Measurements from ENCODE around the gene BIK.
"Not testable (repeated sequence)": the region's sequence is repeated elsewhere in the genome, so short reads cannot be mapped to it uniquely, and the experiment has no call there.

Gene BIK, protein sequence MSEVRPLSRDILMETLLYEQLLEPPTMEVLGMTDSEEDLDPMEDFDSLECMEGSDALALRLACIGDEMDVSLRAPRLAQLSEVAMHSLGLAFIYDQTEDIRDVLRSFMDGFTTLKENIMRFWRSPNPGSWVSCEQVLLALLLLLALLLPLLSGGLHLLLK

DNA sequence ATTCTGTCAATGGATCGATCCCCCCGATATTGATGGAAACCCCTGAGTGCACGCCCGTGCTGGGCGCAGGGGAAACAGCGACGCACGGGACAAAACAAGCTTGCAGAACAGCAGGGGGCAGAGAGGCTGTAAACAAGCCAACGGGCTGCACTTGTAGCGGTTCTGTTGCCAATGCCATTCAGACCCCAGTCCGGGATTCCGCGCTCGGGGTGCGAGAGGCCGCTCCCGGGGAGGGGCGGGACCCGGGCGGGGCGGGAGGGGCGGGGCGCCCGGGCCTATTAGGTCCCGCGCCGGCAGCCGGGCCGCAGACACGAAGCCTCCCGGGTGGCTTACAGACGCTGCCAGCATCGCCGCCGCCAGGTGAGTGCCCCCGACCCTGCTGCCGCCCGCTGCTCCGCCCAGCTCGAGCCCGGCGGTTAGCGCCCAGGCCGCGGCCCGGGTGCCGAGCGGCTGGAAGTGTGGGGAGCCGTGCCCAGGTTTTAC lies at the start of gene BIK:
Gene BIK, plus strand, starts transcription at position 307 of the 483 bp plus-strand sequence. CDS start 13,273 bp downstream, outside the sequence.
- DNase-seq (ENCODE audit: low spot score) = peak; percentile 83

DNA sequence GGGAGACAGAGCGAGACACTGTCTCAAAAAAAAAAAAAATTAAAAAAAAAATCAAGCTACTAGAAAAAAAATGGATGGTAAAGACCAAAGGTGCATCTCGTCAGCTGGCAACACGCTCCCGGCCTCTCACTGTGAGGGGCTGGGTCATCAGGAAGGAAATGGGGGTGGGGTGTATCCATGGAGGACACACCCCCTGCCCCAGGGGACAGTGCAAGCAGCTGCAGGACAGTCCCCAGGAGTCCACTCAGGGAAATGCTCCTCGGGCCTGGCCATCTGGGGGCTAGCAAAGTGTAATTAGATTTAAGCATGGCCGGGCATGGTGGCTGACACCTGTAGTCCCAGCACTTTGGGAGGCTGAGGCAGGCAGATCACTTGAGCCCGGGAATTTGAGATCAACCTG lies 44.4 kb upstream of the BIK start:
- no peak for DNase-seq (ENCODE audit: low spot score)

DNA sequence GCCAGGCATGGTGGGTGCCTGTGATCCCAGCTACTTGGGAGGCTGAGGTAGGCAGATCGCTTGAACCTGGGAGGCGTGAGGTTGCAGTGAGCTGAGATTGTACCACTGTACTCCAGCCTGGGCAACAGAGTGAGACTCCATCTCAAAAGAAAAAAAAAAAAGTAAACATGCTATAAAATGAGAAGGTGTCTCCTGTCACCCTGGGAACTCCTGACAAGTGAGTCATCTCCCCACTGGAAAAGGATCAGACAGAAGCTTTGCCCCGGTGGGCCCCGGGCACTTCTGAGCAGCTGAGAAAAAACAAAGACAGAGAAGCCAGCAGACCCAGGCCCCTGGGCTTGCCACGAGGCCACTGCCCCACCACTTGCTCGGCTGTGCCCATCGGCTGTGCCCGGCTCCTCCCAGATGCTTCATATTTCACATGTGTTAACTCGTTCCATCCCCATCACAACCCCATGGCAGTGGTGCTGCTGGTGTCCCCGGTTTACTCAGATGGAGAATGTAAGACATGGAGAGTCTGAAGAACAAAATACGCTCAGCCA lies 43.6 kb upstream of the BIK start:
- no peak for DNase-seq (ENCODE audit: low spot score)

DNA sequence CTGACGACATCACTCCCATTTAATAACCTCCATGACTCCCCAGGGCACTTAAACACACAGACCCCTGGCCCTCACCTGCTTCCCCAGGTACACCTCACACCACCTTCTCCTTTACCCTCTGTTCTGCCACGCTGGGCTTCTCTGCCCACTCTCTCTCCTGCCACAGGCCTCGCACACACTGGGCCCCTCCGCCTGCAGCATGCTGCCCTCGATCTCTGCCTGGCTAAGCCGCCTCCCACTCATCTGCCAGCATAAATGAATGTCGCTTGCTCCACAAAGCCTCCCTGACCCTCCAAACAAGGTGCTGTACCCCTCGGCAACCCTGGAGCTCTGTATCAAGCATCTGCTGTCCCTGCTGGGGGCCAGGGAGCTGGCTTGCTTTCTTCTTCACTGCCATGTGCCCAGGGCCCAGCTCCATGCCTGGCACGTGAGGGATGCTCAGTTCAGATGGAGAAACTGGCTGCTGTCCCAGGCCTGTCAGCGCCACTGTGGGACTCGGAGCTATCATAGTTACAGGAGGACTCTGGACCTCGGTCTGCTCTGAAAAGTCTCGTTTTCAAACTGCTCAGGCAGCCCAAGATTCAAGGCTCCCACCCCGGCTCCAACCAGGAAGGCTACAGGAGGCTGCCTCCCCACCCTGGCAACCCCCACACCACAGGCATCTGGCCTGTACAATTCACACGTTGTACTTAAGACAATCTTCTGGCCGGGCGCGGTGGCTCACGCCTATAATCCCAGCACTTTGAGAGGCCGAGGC lies 33.3 kb upstream of the BIK start:
- no peak for DNase-seq (ENCODE audit: low spot score)

DNA sequence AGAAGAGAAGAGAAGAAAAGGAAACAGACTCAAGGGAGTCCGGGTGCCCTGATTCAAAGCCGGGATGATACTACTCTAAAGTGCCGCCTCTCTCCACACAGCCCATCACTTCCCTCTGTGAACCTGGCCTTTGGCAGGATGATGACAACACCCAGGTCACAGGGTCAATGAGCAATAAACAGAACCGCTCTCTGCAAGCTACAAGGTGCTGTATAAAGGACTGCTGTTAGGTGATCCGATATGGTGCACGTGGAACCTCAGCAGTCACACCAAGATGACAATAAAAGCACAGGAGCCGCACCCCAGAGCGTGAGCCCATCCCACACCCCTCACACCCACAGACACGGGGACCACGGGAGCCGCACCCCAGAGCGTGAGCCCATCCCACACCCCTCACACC lies 32.0 kb upstream of the BIK start:
- DNase-seq (ENCODE audit: low spot score) = no peak

DNA sequence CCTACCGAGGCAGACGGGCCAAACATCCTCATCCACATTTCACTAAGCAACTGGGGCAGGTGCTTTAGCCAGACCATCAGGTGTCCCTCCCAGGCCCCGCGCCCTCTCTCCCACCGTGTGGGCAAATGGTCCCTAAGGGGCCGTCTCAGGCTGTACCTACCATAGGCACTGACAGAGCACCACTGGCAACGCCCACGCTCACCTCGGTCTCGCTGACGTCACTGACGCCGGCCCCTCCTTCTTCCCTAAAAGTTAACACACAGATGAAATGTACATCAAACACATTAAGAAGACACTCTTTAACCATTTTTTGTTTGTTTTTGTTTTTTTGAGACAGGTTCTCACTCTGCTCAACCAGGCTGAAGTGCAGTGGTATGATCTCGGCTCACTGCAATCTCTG lies 30.8 kb upstream of the BIK start:
- DNase-seq (ENCODE audit: low spot score) = no peak

DNA sequence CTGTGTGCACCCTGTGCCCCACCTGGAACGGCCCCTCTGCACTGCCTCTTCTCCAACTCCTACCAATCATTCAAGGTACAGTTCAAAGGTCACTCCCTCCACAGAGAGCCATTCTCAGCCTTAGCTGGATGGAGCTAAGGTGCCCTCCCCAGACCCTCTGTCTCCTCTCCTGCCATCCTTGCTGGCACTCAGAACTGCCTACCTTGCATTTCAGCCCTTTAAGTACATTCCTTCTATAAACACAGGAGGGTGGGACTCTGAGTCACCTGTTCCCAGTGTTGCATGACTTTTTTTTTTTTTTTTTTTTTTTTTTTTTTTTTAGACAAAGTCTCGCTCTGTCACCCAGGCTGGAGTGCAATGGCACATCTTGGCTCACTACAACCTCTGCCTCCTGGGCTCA lies 29.9 kb upstream of the BIK start:
- no peak for DNase-seq (ENCODE audit: low spot score)

DNA sequence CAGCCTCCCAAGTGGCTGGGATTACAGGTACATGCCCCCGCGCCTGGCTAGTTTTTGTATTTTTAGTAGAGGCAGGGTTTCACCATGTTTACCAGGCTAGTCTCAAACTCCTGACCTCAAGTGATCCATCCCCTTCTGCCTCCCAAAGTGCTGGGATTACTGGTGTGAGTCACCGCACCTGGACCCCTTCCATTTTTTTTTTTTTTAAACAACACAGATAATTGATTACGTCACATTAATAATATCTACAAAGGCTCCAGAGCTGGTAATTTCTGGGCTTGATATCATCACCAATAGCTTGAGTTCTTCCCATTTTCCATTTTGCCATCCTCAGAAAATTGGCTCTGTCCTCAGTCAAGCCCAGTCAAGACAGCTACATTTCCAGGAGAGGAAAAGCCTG lies 28.6 kb upstream of the BIK start:
- DNase-seq (ENCODE audit: low spot score) = no peak

DNA sequence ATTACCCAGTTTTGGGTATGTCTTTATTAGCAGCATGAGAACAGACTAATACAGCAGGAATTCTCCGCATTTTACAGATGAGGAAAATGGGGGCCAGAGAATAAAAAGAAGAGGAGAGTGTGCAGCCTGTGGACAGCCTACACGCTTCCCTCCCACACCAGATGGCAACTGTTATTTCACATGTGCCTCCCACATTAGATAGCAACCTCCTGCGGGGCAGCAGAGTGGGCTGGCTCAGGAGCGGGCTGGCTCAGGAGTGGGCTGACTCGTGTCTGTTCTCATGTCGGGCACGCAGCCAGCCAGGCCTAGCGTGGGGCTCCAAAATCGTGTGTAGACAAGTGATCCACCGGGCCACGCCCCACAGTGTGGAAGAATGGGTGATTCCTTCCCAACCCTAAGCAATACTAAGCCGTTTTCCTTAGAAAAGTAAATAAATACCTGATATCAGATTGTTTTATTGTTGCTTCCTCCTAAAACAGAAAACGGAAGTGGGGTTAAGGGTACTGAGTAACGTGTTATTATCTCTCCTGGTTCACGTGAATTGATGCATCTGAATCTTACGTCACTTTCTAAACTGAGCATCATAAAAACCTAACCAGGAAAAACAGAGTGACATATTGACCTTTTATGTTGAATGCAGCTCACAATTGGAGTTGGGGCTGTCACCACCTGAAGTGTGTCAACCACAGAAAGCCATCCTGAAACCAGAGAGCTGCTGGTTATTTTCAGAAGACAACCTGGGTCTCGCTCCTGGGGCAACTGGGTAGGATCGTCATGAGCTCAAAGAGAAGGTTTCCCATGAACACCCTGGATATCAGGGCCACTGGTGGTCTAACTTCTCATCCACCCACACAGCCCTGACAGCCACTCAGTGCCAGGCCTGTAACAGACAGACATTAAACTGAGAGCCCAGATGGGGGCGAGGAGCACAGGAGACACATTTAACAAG lies 24.6 kb upstream of the BIK start:
- DNase-seq (ENCODE audit: low spot score) = no peak

DNA sequence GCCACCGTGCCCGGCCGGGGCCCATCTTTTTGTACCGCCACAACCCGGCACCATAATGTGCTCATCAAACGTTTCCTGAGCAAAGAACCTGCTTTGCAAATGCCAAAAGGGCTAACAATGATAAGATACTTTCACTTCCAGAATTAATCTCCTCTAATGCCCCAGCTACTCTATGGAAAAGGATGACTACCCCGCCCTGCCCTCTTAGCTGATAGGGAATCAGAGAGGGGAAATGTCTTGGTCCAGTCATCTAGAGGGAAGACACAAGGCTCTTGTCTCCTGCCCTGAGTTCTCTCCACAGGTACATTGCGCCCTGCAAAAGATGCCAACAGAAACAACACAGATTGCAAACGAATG lies 21.9 kb upstream of the BIK start:
- DNase-seq (ENCODE audit: low spot score) = no peak

DNA sequence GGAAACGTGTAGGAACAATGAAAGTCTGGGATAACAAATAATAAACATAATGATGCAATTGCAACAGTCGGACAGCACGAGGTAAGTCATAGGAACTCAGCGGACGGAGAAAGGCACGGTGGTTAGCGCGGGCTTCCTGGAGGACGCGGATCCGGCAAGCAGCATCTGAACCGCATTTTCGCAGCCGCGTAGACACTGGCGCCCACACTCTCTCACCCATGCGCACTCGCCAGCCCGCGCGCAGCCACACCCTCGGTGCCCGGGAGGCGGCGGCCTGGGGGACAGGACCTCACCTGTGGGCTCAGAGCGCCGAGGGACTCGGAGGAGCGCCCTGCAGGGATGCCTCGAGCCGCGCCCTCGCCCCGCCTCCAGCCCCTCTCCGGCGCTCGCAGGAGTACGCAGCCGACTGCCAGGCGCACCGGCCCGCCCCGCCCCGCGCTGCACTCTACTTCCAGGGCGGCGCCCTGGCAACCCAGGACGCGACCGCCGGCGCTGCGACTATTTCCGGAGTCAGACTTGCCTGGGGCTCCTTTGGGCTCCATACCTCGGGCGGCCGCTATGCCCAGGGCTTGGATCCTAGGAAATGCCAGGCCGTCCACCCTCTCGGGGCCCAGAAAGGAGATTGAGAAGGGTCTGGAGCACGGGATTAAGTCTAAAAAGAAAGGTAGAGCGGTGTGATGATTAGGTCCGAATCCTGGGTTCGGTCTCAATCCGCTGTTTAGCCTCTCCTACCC lies 21.4 kb upstream of the BIK start, which contains the start of gene TTLL1:
Gene TTLL1, minus strand, starts transcription at position 408 of the 734 bp plus-strand sequence. CDS start 13,805 bp downstream, outside the sequence.
- peak; percentile 99 for DNase-seq (ENCODE audit: low spot score)

DNA sequence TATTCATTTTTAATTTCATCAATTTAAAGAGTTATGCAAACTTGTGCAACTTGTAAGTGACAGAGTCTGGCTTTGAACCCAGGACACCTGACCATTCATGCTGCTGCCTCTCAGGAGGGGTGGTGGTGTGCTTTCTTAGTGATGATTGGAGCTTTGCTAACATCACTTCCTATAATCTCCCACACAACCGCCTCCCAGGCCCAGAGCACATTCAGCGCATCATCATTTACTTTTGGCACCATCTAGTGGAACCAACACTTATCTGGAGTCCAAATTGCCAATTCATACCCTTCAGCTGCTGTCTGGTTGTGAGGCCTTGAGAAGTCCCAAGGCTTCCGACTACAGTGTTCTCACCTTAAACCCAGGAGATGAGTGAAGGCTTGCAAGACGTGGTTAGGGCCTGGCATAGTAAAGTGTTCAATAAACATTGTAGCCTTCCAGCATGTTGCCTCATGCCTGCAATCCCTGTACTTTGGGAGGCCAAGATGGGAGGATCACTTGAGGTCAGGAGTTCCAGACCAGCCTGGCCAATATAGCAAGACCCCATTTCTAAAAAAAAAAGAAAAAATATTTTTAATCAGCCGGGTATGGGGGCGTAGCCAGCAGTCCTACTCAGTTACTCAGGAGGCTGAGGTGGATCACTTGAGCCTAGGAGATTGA lies 20.3 kb upstream of the BIK start:
- no peak for DNase-seq (ENCODE audit: low spot score)

DNA sequence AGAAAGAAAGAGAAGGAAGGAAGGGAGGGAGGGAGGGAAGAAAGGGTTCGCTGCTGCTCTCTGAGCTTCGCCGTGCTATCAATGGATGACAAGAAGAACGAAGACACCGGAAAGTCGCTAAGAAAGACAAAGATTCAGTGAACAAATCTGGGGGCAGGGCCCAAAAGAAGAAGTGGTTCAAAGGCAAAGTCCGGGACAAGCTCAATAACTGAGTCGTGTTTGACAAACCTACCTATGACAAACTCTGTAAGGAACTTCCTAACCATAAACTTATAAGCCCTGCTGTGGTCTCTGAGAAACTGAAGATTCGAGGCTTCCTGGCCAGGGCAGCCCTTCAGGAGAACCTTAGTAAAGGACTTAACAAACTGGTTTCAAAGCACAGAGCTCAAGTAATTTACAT lies 18.5 kb upstream of the BIK start:
- DNase-seq (ENCODE audit: low spot score) = no peak

DNA sequence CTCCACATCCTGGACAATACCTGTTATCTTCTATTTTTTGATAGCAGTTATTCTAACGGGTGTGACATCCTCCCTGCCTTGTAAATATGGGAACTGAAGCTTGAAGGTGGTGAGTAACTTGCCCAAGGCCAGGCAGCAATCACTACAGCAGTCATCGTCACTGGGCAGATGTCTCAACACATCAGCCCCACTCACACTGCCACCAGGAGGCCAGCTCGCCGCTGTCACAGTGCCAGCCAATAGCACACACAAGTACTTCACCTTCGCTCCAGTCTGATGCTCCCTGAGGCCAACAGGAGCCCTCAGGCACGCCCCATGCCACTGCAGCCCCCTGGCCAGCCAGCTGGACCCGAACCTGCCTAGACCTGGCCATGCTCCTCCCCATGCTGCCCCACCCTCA lies 16.5 kb upstream of the BIK start:
- DNase-seq (ENCODE audit: low spot score) = no peak

DNA sequence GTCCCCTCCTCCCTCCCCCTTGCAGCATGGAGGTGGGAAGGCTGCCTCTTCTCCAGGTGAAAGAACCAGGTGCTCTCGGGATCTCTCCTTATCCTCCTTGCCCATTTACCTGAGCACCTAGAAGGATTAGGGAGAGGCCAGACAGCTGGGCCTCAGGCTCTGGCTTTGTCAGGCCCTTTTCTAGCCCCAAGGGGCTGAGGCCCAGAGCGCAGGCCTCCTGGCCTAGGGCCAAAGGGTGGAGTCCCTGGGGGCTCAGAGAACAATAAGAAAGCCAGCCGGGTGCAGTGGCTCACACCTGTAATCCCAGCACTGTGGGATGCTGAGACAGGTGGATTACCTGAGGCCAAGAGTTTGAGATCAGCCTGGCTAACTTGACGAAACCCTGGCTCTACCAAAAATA lies 16.0 kb upstream of the BIK start:
- DNase-seq (ENCODE audit: low spot score) = no peak

DNA sequence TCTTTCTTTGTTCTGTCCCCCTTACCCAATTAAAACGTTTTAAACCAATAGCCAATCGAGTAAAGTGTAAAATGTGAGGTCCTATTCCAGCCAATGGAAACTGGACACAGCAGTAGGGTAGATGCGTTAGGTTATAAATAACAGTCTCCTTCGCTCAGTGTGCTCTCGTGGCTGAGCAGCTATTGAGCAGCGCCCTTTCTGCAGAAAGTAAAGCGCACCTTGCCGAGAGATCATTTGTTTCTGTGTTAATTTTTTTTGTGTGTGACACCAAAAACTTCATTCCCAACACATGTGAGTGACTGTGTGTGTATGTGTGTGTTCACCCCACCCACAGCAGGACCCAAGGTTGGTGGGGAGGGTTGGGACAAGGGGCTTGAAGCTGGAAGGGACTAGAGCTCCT lies 14.1 kb upstream of the BIK start:
- DNase-seq (ENCODE audit: low spot score) = no peak

DNA sequence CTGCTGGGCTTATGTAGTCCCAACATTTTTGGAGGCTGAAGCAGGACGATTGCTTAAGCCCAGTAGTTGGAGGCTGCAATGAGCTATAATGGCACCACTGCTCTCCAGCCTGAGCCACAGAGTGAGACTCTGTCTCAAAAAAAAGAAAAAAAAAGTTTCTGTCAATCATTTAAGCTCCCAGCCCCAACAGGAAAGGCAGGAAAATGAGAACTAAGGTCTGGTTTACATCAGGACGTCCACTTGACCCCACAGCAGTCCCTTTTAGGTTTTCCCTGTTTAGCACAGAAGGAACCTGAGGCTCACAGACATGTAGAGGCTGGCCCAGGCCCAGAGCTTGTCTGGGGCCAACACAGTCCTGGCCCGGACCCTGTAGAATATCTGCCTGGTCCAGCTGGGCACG lies 12.2 kb upstream of the BIK start:
- no peak for DNase-seq (ENCODE audit: low spot score)

DNA sequence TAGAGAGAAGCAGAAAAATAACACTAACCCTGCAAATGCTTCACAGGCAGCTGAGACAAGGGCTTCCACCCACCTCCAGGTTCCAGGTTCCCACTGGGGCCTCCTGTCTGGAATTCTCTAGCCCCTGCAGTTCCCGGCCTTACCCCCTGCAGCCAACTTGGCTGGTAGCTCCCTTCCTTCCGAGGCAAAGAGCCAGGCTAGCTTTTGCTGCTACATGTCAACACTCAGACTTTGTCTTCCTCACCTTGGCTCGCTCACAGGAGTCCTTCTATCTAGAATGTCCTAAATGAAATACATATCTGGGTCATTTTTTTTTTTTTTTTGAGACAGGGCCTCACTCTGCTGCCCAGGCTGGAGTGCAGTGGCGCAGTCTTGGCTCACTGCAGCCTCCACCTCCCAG lies 11.5 kb upstream of the BIK start:
- no peak for DNase-seq (ENCODE audit: low spot score)

DNA sequence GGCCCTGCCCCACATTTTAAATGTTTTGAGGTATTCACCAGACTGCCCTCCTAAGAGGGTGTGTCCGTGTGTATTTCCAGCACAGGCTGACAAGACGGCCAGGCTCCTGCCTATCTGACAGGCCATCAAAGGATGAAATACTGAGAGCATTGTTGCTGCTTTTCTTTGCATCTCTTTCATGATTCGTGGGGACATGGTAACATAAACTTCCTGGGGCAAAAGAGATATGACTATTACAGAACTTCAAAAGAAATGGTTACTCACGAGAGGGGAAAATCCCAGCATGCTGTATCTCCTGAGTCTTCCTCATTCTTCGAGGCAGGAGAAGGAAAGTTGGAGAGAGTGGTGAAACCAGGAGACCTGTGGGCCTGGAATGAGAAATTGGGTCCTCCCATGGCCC lies 10.3 kb upstream of the BIK start:
- no peak for DNase-seq (ENCODE audit: low spot score)

DNA sequence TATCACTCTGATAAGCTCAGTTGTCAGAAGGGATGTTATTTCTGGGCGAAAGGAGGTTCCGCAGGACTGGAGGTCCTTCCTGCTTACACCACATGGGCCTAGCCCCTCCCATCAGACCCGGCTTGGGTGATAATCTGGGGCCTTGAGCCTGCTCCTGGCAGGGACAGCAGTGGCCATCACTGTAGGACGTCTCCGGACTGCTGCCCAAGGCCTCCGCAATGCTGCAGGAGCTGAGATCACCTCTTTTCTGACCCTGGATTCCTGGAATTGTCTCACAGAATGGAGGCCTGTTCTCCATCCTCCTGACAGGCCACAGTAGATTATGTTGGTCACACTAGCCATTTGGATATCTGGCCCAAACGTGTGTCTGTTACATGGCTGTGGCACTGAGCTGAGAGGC lies 9.2 kb upstream of the BIK start:
- DNase-seq (ENCODE audit: low spot score) = no peak

DNA sequence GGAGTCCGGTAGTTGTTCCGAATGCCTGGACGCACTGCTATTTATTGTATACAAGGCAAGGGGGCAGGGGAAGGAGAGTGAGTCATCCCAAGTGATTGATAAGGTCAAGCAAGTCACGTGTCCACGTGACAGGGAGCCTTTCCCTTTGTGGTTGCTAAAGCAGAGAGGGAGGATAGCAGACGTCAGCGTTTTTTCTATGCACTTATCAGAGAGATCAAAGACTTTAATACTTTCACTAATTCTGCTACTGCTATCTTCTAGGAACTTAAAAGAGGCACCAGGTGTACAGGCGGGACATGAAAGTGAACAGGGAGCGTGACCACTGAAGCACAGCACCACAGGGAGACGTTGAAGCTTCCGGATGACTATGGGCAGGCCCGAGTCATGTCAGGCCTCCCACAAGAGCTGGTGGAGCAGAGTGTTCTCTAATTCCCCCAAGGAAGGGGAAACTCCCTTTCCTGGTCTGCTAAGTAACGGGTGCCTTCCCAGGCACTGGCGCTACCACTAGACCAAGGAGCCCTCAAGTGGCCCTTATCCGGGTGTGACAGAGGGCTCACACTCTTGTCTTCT lies 6.4 kb upstream of the BIK start:
- DNase-seq (ENCODE audit: low spot score) = not testable (repeated sequence)
